Fibroblast of the aortic adventitia (primary cell): ENCODE results near the gene C2orf92. TPM values are rescaled to one million over a fixed set of nuclear protein-coding genes. Genes with fewer than 3 reads are reported as not detected.

ENCODE experiments used
- DNase-seq: peaks from one replicate; pipeline ENCODE4 v3.0.0-alpha.2; 2010; ENCODE audit warnings: low read depth
- H3K4me3 ChIP-seq: 2 replicates; pipeline ENCODE4 v1.5.1; 2011; ENCODE audit warnings: low read depth, mild to moderate bottlenecking, control low read depth, low read length, moderate library complexity
- total RNA-seq: library from RNA; depleted of rRNA; stranded (reverse); fragments of >200 nt; gene quantifications from 2 replicates; pipeline ENCODE4 v1.2.3, GENCODE V29; 2012; ENCODE audit warnings: low replicate concordance
- TF ChIP-seq, protein P1 (sequence below): IDR thresholded peaks from 2 replicates; pipeline ENCODE4 v1.5.1; 2011; ENCODE audit warnings: mild to moderate bottlenecking, low read length, control low read depth, inconsistent platforms; ENCODE audit not compliant: insufficient read depth

The C2orf92 gene
- total RNA-seq, 1 donor = 2.0 TPM

DNA sequence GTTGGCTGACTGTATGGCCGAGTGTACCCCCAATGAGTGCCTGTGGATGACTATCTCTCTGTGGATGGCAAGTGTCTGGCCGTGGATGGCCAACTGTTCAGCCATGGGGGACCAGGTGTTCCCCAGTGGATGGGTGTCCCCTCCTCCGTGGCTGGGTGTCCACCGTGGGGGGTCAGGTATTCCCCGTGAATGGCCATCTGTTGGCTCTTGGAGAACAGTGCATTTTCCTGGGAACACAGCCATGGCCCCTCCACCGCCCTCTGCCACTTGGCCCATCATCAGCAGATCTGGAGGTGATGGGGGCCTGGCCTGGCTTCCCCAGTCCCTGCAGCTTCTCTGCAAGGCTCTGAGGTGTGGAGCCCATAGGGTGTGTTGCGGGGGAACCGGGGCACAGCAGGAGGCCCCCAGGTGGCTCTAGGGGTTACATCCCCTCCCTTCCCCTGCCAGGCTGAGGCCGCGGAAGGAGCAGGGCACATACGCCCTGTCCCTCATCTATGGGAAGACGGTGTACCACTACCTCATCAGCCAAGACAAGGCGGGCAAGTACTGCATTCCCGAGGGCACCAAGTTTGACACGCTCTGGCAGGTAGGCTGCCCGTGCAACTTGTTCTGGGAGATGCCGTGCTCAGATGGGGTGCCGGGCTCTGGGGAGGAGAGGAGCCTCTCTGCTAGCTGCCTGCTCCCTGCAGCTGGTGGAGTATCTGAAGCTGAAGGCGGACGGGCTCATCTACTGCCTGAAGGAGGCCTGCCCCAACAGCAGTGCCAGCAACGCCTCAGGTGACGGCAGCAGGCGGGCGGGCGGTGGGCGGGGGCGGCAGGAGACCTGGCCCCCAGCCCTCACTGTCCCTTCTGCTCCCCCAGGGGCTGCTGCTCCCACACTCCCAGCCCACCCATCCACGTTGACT, 63.2 kb downstream of the C2orf92 start:
- TF ChIP-seq, protein P1, sequence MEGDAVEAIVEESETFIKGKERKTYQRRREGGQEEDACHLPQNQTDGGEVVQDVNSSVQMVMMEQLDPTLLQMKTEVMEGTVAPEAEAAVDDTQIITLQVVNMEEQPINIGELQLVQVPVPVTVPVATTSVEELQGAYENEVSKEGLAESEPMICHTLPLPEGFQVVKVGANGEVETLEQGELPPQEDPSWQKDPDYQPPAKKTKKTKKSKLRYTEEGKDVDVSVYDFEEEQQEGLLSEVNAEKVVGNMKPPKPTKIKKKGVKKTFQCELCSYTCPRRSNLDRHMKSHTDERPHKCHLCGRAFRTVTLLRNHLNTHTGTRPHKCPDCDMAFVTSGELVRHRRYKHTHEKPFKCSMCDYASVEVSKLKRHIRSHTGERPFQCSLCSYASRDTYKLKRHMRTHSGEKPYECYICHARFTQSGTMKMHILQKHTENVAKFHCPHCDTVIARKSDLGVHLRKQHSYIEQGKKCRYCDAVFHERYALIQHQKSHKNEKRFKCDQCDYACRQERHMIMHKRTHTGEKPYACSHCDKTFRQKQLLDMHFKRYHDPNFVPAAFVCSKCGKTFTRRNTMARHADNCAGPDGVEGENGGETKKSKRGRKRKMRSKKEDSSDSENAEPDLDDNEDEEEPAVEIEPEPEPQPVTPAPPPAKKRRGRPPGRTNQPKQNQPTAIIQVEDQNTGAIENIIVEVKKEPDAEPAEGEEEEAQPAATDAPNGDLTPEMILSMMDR = no peak
- no peak overlapping the region for H3K4me3 ChIP-seq
- no peak for DNase-seq

DNA sequence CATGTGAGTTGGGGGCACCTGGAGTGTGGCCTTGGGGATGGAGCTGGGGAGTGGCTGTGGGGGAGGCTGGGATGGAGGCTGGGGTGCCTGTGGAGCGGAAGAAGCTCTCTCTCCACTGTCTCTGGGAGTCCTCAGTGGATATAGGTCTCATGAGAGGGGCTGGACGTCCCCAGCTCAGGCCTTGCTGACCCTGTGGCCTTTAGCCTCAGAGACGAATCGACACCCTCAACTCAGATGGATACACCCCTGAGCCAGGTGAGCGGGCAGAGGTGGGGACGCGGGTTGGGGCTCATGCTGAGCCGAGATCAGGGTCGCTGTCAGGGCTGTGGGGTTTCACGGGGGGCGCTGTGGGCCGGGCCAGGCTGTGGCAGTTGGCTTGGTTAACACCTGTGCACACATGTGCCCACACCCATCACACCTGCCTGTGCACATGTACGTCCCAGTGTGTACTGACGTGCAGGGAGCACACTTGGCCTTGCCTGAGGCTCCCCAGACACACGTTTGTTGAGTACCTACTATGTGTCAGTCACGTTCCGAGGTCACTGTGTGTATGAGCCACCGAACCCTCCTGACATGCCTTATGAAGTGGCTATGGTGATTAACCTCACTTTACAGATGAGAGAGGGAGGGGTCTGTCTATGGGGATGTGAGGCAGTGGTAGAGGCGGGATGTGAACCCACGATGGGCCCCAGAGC, 64.0 kb downstream of the C2orf92 start:
- DNase-seq = no peak
- TF ChIP-seq, protein P1 = no peak
- H3K4me3 ChIP-seq = no peak overlapping the region

DNA sequence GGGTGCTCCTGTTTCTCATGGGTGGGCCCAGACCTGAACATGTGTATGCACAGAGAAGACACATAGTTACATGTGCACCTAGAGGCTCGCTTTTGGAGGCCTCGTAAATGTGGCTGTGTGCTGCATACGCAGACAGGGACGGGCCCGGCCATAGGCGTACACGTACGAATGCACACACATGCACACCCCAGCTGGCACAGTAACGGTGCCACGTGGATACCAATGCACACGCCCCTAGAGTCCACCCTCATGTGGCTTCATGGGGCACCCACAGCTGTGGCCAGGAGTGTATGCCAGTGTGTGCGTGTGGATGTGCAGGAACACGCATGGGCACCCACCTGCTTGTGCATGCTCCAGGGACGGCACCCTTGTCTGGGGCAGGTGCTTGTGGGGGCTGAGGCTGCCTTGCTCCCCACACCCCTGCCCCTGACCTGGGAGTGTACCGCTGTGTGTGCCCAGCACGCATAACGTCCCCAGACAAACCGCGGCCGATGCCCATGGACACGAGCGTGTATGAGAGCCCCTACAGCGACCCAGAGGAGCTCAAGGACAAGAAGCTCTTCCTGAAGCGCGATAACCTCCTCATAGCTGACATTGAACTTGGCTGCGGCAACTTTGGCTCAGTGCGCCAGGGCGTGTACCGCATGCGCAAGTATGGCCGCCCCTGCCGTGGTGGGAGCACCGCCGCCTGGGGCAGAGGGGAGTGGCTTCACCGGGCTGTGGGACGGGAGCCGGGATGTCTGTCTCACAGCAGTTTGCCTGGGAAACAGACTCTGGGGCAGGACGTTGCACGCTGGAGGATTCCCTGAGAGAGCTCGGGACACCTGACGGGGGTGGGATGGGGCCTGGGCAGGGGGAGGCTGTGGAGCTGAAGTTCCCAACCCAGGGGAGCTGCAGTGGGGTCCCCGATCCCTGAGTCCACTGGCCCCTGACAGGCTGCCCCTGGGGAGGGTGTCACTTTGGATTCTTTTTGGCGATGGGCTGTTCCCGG, 64.8 kb downstream of the C2orf92 start:
- H3K4me3 ChIP-seq = no peak overlapping the region
- no peak for DNase-seq
- TF ChIP-seq, protein P1 = no peak

DNA sequence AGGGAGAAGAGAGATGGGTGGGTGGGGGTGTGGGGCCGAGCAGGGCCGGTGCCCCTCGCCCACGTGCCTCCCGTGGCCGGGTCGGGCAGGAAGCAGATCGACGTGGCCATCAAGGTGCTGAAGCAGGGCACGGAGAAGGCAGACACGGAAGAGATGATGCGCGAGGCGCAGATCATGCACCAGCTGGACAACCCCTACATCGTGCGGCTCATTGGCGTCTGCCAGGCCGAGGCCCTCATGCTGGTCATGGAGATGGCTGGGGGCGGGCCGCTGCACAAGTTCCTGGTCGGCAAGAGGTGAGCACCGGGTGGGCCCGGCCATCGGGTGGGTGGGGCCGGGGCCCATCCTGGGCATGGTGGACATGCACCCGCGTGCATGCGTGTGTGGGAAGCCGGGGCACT, 65.6 kb downstream of the C2orf92 start:
- DNase-seq = no peak
- H3K4me3 ChIP-seq = no peak overlapping the region
- TF ChIP-seq, protein P1 = no peak

DNA sequence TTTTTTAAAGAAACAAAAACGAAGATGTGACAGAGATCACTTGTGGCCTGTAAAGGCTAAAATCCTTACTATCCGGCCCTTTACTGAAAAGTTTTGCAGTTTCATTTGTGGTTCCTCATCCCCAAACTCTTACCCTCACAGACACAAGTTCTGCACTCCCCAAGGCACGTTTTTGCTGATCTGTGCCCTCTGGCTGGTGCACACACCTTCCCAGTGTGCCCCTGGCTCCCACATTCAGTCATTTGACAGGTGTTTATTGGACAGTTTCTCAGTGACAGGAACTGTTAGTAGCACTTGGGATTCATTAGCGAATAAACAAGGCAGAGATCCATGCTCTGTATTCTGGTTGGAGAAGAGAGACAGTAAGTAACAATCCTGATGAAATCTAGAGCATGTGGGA, 66.7 kb downstream of the C2orf92 start:
- H3K4me3 ChIP-seq = no peak overlapping the region
- no peak for DNase-seq
- TF ChIP-seq, protein P1 = no peak

DNA sequence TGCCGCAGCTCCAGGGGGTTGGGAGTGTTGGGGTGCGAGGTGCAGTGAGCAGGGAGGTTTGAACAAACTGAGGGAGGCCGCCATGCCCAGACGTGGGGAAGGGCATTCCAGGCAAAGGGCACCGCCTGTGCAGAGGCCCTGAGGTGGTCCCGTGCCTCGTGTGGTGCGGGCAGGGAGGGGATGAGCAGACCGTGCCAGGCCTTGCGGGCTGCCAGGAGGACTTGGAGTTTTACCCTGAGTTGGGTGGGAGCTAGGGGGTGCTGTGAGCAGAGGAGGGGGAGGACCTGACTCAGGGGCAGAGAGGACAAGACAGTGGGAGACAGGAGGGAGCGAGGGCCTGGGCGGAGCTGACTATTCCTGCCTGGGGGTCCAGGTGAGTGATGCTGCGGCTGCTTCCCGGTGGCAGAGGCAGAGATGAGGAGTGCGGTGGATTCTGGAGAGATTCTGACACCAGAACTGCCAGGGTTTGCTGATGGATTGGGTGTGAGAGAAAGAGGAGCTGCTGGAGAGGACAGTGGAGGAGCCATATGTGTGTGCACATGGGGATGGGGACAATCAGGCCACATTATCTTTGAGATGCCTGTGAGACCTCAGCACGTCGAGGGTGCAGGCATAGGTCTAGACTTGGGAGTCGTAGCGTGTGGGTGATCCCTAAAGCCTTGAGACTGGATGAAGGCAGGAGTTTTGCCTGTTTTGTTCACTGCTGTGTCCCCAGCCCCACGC, 67.3 kb downstream of the C2orf92 start:
- TF ChIP-seq, protein P1 = no peak
- no peak for DNase-seq
- H3K4me3 ChIP-seq = no peak overlapping the region
